H9 (cell line): ENCODE results near the gene ATXN7L3. TPM values are rescaled to one million over a fixed set of nuclear protein-coding genes. Genes with fewer than 3 reads are reported as not detected.

Experiments
- DNase-seq: peaks from one replicate; pipeline ENCODE4 v3.0.0-alpha.2; 2017
- H2AFZ ChIP-seq: one replicate; pipeline ENCODE4 v1.6.1; 2013; ENCODE audit warnings: mild to moderate bottlenecking, low read length, control low read depth, moderate library complexity
- H2AK5ac ChIP-seq: 2 replicates; pipeline ENCODE4 v1.6.1; 2013; ENCODE audit warnings: low read length, control low read depth, mixed read lengths; ENCODE audit not compliant: insufficient read length
- H2BK120ac ChIP-seq: one replicate; pipeline ENCODE4 v1.6.1; 2013; ENCODE audit warnings: low read depth, mild to moderate bottlenecking, low read length, control low read depth, inconsistent platforms; ENCODE audit not compliant: poor library complexity, severe bottlenecking
- H2BK12ac ChIP-seq: 2 replicates; pipeline ENCODE4 v1.6.1; 2013; ENCODE audit warnings: low read length, control low read depth, mixed read lengths, low read depth; ENCODE audit not compliant: insufficient read length
- H2BK15ac ChIP-seq: 2 replicates; pipeline ENCODE4 v1.6.1; 2013; ENCODE audit warnings: low read depth, low read length, control low read depth
- H2BK20ac ChIP-seq: one replicate; pipeline ENCODE4 v1.6.1; 2013; ENCODE audit warnings: low read depth, mild to moderate bottlenecking, low read length, control low read depth, inconsistent platforms; ENCODE audit not compliant: poor library complexity, severe bottlenecking
- H2BK5ac ChIP-seq: 2 replicates; pipeline ENCODE4 v1.6.1; 2013; ENCODE audit warnings: low read length, control low read depth, mixed read lengths; ENCODE audit not compliant: insufficient read length
- H3K14ac ChIP-seq: 2 replicates; pipeline ENCODE4 v1.6.1; 2013; ENCODE audit warnings: low read length, control low read depth; ENCODE audit not compliant: insufficient read depth
- H3K18ac ChIP-seq: 2 replicates; pipeline ENCODE4 v1.6.1; 2013; ENCODE audit warnings: low read depth, mild to moderate bottlenecking, mixed read lengths, low read length, control low read depth; ENCODE audit not compliant: insufficient read length
- H3K23ac ChIP-seq: 2 replicates; pipeline ENCODE4 v1.6.1; 2013; ENCODE audit warnings: low read length, control low read depth, mixed read lengths, low read depth; ENCODE audit not compliant: insufficient read length
- H3K23me2 ChIP-seq: 2 replicates; pipeline ENCODE4 v1.6.1; 2013; ENCODE audit warnings: low read depth, mild to moderate bottlenecking, mixed read lengths, low read length, control low read depth; ENCODE audit not compliant: insufficient read length, poor library complexity, severe bottlenecking
- H3K27ac ChIP-seq: 2 replicates; pipeline ENCODE4 v1.5.1; 2013; ENCODE audit warnings: low read length, control low read depth, mixed read lengths, low read depth; ENCODE audit not compliant: insufficient read length
- H3K27me3 ChIP-seq: 2 replicates; pipeline ENCODE4 v1.6.1; 2013; ENCODE audit warnings: low read length, control low read depth, inconsistent platforms; ENCODE audit not compliant: insufficient read depth
- H3K4ac ChIP-seq: 2 replicates; pipeline ENCODE4 v1.6.1; 2013; ENCODE audit warnings: low read depth, mild to moderate bottlenecking, control low read depth, inconsistent platforms, low read length, moderate library complexity
- H3K4me1 ChIP-seq: 2 replicates; pipeline ENCODE4 v1.6.1; 2013; ENCODE audit warnings: low read length, control low read depth, inconsistent platforms; ENCODE audit not compliant: insufficient read depth
- H3K4me2 ChIP-seq: 2 replicates; pipeline ENCODE4 v1.6.1; 2013; ENCODE audit warnings: low read length, control low read depth, mixed read lengths; ENCODE audit not compliant: insufficient read length, insufficient read depth
- H3K56ac ChIP-seq: 2 replicates; pipeline ENCODE4 v1.6.1; 2013; ENCODE audit warnings: low read depth, mild to moderate bottlenecking, mixed read lengths, low read length, control low read depth; ENCODE audit not compliant: insufficient read length
- H3K79me1 ChIP-seq: 2 replicates; pipeline ENCODE4 v1.6.1; 2013; ENCODE audit warnings: low read depth, mild to moderate bottlenecking, moderate library complexity, low read length, control low read depth, inconsistent platforms; ENCODE audit not compliant: insufficient read depth, poor library complexity, severe bottlenecking
- H3K79me2 ChIP-seq: 2 replicates; pipeline ENCODE4 v1.6.1; 2013; ENCODE audit warnings: low read length, control low read depth, inconsistent platforms; ENCODE audit not compliant: insufficient read depth
- H3K9ac ChIP-seq: 2 replicates; pipeline ENCODE4 v1.6.1; 2013; ENCODE audit warnings: low read length, control low read depth, mixed read lengths; ENCODE audit not compliant: insufficient read length; ENCODE audit errors: extremely low read depth
- H3K9me3 ChIP-seq: one replicate; pipeline ENCODE4 v1.6.1; 2013; ENCODE audit warnings: low read depth, low read length, inconsistent platforms; ENCODE audit not compliant: control insufficient read depth
- H3T11ph ChIP-seq: one replicate; pipeline ENCODE4 v1.6.1; 2013; ENCODE audit warnings: mild to moderate bottlenecking, low read length, control low read depth, inconsistent platforms
- H4K20me1 ChIP-seq: one replicate; pipeline ENCODE4 v1.6.1; 2013; ENCODE audit not compliant: control insufficient read depth, insufficient read length, insufficient read depth
- H4K5ac ChIP-seq: 2 replicates; pipeline ENCODE4 v1.6.1; 2013; ENCODE audit warnings: low read depth, mild to moderate bottlenecking, mixed read lengths, low read length, control low read depth; ENCODE audit not compliant: insufficient read length
- H4K8ac ChIP-seq: replicated peaks from 2 replicates; pipeline ENCODE4 v1.6.1; 2013; ENCODE audit warnings: low read length, control low read depth, mixed read lengths, low read depth; ENCODE audit not compliant: insufficient read length
- H4K91ac ChIP-seq: 2 replicates; pipeline ENCODE4 v1.6.1; 2013; ENCODE audit warnings: low read depth, mild to moderate bottlenecking, moderate library complexity, mixed read lengths, low read length, control low read depth; ENCODE audit not compliant: insufficient read length
- H3K27ac Mint-ChIP-seq, 3 experiments: 2 replicates in 2 of 3; 3 replicates in 1 of 3; pipeline ENCODE4 v1.8.0; 2020 to 2021; ENCODE audit warnings: mixed read lengths in 3 of 3, mild to moderate bottlenecking in 1 of 3, moderate library complexity in 1 of 3
- H3K27me3 Mint-ChIP-seq: 2 replicates; pipeline ENCODE4 v1.8.0; 2021; ENCODE audit warnings: low read depth, mild to moderate bottlenecking, moderate library complexity, mixed read lengths
- H3K36me3 Mint-ChIP-seq, 3 experiments: 2 replicates in 2 of 3; 3 replicates in 1 of 3; pipeline ENCODE4 v1.8.0; 2020 to 2021; ENCODE audit warnings: low read depth in 3 of 3, mixed read lengths in 3 of 3; ENCODE audit not compliant: insufficient read depth in 1 of 3
- H3K4me1 Mint-ChIP-seq, 2 experiments: 2 replicates each; pipeline ENCODE4 v1.8.0; 2020; ENCODE audit warnings: mixed read lengths in 2 of 2
- H3K4me3 Mint-ChIP-seq, 2 experiments: 2 replicates in 1 of 2; 3 replicates in 1 of 2; pipeline ENCODE4 v1.8.0; 2020 to 2021; ENCODE audit warnings: mild to moderate bottlenecking in 2 of 2, mixed read lengths in 2 of 2, moderate library complexity in 1 of 2
- H3K9me3 Mint-ChIP-seq, 2 experiments: 2 replicates in 1 of 2; 3 replicates in 1 of 2; pipeline ENCODE4 v1.8.0; 2020; ENCODE audit warnings: mild to moderate bottlenecking in 2 of 2, mixed read lengths in 2 of 2, moderate library complexity in 1 of 2
- CTCF ChIP-seq: fragments of 200-600 bp; sonication (generic); conservative IDR thresholded peaks from 3 replicates; pipeline ENCODE4 v1.8.0; 2021; ENCODE audit warnings: antibody characterized with exemption, mild to moderate bottlenecking
- WGBS: extraction: QIAGEN DNeasy Blood & Tissue Kit; methylation state at CpG from one replicate; pipeline ENCODE4 v1.1.7; 2013; ENCODE audit warnings: missing lambda C conversion rate, low lambda C conversion rate, mixed read lengths; ENCODE audit not compliant: insufficient read length; ENCODE audit errors: extremely low coverage; 5-methylcytosine and 5-hydroxymethylcytosine counted together
- total RNA-seq: library from RNA; stranded (reverse); gene quantifications from 2 replicates; pipeline ENCODE4 v1.2.1, GENCODE V29; 2021

ATXN7L3 gene
- total RNA-seq, 1 experiment from 2014 or later = 125 TPM

GRCh38 chr17:44152875-44153274 lies 46.8 kb downstream of the ATXN7L3 start:
- no peak overlapping the region; a peak in 1 of 5 replicates for H3K4me3 Mint-ChIP-seq
- H4K91ac ChIP-seq = no peak overlapping the region
- H2BK12ac ChIP-seq = no peak overlapping the region
- no peak overlapping the region for H2BK20ac ChIP-seq
- no peak overlapping the region for H2AK5ac ChIP-seq
- peaks cover 3% of the 10 kb centered on the region; the same call in 1 of the 2 replicates for H3K79me2 ChIP-seq
- no peak overlapping the region for H2AFZ ChIP-seq
- no peaks in the 10 kb centered on the region for H4K20me1 ChIP-seq
- H3K4me1 Mint-ChIP-seq = no peaks in the 10 kb centered on the region
- WGBS = no CpG with 5 or more reads among the region's 4 CpGs
- no peak for DNase-seq
- TF ChIP-seq CTCF = no peak
- no peaks in the 10 kb centered on the region for H3K9me3 ChIP-seq
- H2BK15ac ChIP-seq = no peak overlapping the region
- no peak overlapping the region for H3T11ph ChIP-seq
- peak overlapping the region; percentile 18 to 66 (median 39); a peak in 2 of 7 replicates for H3K27ac Mint-ChIP-seq
- H3K4me1 ChIP-seq = no peaks in the 10 kb centered on the region
- no peak overlapping the region for H3K14ac ChIP-seq
- H3K9ac ChIP-seq = no peak overlapping the region
- no peak overlapping the region for H3K4me2 ChIP-seq
- H3K79me1 ChIP-seq = peaks cover 8% of the 10 kb centered on the region
- H3K4ac ChIP-seq = no peak overlapping the region
- H3K27ac ChIP-seq = no peak overlapping the region
- no peak overlapping the region for H2BK5ac ChIP-seq
- no peak overlapping the region for H3K23ac ChIP-seq
- H3K18ac ChIP-seq = no peak overlapping the region
- H3K27me3 ChIP-seq = no peaks in the 10 kb centered on the region
- H3K9me3 Mint-ChIP-seq = no peaks in the 10 kb centered on the region
- no peak overlapping the region for H4K8ac ChIP-seq
- peaks cover 41 to 82% (median 74%) of the 10 kb centered on the region in 3 experiments for H3K36me3 Mint-ChIP-seq
- H3K56ac ChIP-seq = no peak overlapping the region
- no peak overlapping the region for H2BK120ac ChIP-seq
- H3K27me3 Mint-ChIP-seq = no peaks in the 10 kb centered on the region
- H4K5ac ChIP-seq = no peak overlapping the region
- H3K23me2 ChIP-seq = no peaks in the 10 kb centered on the region
